Measurements from ENCODE around the gene CHD9NB.

The CHD9NB gene

DNA sequence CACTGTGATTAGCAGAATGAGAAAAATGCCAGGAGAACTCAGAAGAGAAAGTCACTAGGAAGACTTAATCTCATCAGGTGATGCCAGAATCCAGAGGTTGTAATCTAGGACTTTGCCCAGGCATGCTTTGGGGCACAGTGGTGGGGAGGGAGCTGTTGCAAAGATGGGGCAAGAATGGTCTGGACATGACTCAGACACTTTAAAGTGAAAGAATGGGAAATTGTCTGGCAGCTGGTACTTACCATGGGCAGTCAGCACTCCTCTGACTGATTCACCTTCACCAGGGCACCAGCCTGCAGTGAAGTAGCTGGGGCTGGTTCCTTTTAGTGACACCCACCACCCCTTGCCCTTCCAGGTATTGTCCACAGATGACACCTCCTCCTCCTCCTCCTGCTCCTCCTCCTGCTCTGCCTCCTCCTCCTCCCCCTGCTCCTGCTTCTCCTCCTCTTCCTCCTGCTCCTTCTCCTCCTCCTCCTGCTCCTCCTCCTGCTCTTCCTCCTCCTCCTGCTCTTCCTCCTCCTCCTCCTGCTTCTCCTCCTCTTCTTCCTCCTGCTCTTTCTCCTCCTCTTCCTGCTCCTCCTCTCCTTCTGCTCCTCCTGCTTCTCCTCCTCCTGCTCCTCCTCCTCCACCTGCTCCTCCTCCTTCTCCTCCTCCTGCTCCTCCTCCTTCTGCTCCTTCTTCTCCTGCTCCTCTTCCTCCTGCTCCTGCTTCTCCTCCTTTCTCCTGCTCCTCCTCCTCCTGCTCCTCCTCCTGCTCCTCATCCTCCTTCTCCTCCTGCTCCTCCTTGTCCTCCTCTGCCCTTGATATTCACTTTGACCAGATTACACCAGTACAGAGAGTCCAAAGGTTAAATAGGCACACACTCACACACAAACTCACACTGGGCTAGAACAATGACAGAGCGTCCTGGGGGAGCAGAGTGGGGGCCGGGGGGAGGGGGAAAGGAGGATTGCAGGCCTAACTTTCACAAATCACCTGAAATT is at the start of gene CHD9NB:
TSS of gene CHD9NB (minus strand) at position 379 of the 983 bp plus-strand sequence. CDS start 8,739 bp downstream, outside the sequence.
- DNase-seq (ENCODE audit: low read depth, low spot score): no peak

DNA sequence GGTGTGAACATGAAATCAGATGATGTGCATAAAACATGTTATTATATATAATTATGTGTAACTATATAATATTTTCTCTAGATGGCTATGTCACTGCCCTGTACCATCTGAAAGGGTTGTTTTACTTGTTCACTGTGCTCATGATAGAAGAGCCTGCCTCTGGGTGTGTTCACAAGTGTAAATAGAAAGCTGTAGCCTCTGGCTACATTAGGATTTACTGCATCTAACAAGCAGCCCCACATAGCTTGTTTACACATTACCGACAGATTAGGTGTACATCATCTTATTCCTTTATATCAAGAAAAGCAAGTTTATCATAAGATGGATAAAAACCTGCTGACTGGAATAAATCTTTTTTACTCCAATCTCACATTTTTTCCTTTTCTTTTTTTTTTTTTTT is 48.2 kb upstream of the CHD9NB start:
- no peak for DNase-seq (ENCODE audit: low read depth, low spot score)

DNA sequence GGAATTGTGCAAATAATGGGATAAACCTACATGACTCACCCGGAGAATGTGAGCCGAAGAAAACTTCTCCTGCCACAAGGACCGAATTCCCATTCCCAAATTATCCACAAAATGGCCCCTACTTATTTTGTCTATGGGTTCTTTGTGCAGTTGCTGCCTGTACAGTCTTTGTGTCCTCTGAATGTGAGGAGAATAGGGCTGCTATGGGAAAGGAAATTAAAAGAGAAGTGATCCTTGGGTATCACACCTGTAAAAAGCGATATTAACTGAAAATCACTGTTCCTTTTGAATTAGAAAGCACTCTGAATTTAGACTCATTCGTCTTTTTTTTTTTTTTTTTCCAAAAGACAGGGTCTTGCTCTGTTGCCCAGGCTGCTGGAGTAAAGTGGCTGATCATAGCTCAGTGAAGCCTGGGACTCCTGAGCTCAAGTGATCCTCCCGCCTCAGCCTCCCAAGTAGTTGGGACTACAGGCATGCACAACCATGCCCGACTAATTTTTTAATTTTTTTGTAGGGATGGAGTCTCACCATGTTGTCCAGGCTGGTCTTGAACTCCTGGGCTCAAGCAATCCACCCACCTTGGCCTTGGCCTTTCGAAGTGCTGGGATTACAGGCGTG is 47.5 kb upstream of the CHD9NB start:
- no peak for DNase-seq (ENCODE audit: low read depth, low spot score)

DNA sequence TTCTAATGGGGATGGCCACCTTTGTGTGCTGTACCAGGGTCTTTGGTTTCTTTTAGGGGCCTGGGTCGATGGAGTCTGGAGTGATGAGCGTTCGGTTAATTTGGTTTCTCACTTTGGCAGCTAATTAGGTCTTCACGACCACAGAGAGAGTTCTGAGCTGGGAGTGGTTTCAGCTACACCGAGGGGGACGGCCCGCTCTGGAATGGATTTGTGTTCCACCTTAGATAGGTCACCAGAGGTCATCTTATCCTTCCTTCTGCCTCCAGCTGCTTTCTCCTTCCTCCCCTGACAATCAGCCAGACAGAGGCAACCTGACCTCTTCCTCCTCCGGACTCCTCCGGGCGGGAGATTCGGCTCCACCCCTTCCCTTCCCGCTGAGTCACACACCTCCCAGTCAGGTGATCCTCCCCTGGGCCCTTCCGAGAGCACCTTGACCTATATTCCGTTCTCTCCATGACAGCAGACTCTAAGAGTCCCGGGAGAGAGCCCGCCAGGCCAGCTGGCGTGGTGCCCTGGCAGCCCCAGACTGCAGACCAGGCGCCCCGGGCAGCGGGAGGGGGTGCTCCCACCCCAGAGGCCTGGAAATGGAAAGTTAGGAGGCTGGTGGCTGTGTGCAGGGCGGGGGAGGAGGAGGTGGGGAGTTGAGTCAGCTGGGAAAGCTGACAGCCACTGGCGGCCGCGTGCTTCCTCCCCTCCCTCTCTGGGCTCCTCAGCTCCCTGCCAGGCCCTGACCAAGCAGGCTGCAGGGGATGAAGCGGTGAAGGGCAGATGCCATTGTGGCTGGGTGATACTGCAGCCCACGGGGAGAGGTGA is 46.8 kb upstream of the CHD9NB start:
- peak; percentile 10 for DNase-seq (ENCODE audit: low read depth, low spot score)

DNA sequence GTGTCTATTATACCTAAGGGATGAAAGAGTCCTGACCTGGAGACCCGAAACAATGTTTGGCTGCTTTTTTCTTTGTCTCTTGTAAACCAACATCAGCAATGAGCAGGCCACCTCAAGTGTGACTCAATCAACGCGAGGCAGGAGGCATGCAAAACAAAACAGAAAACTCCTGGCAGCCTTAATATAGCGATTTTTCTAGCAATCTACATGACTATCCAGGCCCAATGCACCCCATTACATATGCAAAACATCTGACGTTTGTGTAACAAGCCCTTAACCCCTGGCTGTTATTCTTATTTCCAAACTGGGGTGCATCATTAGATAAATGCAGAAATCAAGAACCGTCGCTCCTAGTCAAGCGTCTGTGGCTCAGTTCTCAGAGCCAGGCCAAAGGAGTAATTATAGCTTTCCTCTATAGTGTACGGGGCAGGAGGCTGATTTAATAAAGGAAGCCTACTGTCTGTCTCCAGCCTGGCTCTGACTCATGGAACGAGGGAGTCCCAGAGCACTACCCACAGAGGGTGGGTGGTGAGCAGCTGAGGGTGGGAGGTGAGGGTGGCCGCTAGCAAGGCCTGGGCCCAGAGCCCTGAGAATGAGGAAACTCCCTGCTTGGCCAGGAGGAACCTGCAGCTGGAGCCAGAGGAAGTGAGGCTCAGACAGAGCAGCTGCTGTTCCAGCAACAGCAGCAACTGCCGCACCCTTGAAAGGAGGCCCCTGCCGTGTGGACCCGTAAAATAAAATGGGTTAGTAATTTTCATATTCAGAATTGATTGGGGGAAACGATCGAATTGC is 46.0 kb upstream of the CHD9NB start:
- DNase-seq (ENCODE audit: low read depth, low spot score): peak; percentile 4

DNA sequence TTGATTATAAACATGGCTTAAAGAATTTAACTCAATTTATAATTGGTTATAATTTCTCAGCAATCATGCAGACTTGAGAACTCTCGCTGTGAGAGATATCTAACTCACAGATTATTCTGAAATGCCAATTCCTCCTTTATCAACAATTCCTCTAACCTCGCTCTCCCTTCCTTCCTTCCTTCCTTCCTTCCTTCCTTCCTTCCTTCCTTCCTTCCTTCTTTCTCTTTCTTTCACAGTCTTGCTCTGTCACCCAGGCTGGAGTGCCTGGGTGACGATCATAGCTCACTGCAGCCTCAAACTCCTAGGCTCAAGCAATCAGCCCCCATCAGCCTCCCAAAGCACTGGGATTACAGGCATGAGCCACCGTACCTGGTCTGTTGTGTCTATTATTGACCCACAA is 44.5 kb upstream of the CHD9NB start:
- DNase-seq (ENCODE audit: low read depth, low spot score): no peak

DNA sequence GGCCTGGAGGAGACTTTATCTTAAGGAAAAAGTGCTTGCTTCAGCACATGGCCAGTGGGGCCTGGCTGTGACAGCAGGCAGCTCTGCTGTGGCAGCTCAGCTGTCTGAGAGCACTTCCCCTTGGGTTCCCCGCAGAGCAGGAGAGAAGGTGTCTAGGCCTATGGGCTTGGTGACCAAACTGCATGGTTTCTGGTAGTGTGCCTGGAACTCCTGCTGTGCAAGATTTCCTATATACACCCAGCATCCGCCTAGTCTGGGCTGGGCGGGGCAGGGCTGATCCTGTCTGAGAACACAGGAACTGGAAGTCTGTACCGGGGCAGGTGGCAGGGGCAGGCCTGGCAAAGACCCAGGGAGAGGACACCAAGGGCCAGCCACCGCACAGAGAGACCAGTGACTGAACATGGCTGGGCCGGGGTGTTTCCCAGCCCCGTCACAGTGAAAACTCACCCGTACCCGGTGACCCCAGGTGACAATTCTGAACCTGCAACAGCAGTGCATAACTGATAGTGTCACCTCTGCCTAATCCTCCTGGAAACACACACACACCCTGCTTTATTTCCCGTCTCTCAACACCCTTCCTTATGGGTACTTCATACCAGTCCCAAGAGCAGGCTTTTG is 41.4 kb upstream of the CHD9NB start:
- DNase-seq (ENCODE audit: low read depth, low spot score): no peak

DNA sequence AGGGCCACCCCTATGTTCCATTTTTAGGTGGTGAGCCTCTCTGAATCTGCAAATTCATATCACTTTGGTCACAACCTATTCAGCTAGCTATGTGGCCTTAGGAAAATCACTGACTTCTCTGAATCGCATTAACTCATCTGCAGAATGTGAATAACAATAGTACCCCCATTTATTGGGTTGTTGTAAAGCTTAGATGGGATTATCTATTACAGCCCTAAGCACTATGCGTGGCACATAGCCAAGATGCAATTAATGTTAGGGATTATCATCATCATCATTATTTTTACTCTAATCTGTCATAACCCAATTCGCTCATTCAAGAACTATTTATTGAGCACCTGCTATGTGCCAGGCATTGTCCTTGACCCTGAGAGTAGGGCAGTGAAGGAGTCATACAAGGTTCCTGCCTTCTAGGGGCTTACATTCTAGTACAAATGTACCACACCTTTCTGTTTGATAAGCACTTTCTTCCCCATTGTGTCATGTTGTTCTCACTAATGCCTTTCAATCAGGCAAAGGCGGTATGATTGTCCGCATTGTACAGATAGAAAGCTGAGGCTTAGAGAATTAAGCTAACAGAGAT is 40.6 kb upstream of the CHD9NB start:
- no peak for DNase-seq (ENCODE audit: low read depth, low spot score)

DNA sequence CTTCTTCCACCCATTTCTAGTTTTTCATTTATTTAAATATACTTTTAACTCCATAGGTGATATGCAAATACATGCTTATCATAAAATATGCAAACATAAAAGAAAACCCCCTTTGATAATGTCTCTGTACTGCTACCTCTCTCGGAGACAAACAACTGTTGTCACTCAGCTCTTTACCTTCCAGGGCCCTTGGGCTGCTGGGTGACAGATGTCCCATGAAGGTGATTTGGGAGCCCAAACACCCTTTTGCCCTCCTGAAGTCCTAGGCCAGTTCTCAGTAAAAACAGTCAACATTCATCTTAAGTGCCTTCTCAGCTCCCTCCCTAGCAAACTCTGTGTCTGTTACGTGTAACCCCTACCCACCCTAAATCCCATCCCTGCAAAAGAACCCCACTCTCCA is 39.6 kb upstream of the CHD9NB start:
- no peak for DNase-seq (ENCODE audit: low read depth, low spot score)

DNA sequence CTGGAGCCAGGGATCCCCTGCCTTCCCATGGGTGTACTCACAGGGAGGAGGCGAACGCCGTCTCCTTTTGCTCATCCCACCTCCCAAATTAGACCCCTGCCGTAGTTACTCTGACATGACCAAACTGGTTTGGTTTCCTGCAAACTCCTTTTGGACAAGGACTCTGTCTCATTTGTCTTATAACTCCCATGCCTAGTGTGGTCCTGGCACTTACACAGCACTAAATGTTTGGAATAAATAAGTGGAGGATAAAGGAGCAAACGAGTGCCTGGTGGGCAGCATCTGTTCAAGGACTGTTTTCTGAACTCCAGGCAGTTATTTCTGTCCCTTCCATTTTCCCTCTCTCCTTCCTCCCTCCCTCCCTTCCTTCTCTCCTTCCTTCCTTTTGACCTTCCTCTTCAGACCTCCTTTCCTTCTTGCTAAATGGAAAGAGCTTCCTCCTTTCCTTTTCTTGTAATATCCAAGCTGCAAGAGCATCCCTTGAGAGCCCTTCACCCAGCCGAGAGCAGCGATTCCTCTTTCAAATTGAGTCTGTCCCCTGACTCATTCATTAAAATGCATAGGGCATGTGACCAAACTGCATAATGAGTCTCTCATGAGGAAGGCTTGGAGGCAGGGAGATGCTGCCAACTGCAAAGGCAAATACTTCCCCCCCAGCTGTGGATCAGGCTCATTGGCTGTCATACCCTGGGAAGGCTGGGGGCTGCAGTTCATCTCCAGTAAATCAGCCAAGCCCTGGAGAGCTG is 38.9 kb upstream of the CHD9NB start:
- DNase-seq (ENCODE audit: low read depth, low spot score): no peak

DNA sequence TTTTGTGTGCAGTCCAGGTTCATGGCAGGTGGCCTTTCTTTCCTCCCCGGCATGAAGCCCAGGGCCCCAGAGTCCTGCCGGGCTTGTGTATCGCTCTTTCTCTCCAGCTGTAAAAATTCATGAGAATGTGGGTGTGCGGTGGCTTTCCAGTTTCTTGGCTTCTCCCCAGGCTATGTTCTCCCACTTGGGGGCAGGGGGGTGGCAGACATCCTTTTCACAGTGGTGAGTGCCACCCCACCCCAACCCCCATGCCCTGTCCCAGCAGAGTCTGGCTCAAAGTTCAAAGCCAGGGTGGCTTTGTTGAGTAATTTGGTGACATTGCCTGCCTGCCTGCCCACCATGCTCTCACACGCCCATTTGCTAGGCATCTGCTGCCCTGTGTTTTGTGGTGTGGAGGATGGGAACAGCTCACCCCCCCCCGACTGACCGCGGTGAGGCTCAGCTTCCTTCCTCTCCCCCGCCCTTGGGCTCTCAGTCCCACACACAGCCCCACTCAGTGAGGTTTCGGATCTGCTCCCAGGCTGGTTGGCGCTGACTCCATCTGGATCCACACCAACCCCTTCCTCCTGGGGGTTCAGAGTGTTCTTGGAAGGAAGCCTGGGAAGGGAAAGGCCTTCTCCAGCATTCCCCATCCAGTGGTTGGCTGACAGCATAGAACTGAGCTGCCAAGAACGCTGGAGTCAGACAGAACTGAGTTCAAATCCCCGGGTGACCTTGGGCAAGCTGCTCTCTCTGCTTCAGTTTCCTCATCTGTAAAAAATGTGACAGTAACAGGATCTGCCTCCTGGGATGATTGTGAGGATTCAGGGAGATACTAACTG is 38.1 kb upstream of the CHD9NB start:
- DNase-seq (ENCODE audit: low read depth, low spot score): no peak

DNA sequence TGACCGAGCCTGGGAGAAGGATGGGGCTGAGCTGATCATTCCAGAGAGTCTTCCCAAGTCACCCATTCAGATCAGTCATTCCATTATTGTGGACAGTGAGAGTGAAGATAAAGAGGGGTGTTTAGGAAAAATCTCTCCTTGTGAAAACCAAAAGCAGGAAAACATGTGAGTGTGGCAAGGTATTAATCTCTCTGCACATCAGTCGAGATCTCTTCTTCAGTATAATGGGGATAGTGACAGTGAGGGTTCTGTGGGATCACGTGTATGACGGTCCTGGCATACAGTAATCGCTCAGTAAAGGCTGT is 37.5 kb upstream of the CHD9NB start:
- no peak for DNase-seq (ENCODE audit: low read depth, low spot score)

DNA sequence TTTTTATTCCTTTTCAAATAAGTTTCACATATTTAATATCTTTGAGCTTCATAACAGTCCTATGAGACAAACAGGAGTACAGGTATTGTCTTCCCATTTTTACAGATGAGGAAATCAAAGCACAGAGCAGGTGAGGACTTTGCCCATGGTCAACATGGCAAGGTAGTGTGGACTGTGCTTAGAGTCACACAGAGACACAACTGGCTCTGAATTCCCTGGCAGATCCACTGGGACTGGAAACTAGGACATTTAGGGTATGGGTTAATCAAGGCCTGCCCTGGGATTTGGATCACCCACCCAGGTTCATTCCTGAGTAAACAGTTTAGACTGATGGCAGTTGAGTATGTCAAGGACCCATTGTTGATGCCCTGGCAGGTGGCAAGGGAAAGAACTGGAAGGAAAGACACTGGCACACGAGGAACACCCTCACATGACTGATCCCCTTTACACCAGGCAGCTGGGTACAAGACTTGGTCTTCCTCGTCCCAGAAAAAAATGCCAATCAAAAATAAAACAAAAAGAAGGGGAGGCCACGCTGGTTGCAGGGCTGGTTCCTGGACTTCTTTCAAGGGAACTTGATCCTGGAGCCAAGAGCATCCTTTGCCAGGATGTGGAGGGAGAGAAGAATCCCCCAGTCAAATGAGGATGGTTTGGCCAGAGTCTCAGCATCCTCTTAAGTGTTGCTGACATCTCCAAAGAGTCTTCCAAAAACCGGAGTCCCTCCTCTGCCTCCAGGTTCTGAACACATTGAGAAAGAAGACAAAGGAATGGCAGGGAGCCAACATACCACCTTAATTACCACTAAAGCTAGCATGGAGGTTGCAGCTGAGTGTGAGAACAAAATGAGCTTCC is 37.0 kb upstream of the CHD9NB start:
- DNase-seq (ENCODE audit: low read depth, low spot score): no peak

DNA sequence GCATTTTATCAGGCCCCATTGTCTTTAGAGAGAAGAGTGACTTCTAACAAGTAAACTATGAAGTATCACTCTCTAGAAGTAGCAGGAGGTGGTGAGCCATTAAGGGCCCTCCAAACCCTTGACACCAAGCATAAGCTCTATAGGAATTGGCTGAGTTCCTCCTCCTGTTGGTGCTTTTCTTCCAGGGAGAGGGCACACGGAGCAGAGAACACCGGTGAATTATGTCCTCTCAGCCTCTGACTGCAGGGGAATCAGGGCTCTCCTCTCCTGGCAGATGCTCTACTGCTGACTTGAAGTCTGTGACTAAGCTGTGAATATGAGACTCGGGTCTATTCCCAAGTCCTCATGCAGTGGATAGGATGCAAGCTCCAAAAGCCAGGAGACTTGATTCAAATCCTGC is 34.4 kb upstream of the CHD9NB start:
- DNase-seq (ENCODE audit: low read depth, low spot score): no peak

DNA sequence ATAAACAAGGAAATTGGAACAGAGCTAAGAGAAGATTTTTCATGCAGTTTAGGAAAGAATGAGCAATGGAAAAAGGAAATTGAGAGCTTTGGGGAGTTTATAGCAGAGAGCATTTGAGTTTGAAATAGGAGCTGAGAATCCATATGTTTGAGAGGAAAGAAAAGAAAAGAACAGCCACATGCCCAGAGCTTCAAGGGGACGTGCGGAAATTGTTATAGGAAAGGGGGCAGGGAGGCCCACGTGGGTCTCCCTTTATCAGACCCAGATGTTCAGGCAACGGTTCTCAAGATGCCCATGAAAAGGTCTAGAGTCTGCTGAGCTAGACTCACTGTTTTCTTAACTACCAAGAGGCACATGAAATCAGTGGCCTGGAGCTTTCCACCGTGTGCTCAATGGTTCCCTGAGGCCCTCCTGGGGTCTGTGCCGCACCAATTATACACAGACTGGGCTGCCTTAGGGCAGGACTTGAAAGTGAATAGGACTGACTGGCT is 33.3 kb upstream of the CHD9NB start:
- no peak for DNase-seq (ENCODE audit: low read depth, low spot score)

DNA sequence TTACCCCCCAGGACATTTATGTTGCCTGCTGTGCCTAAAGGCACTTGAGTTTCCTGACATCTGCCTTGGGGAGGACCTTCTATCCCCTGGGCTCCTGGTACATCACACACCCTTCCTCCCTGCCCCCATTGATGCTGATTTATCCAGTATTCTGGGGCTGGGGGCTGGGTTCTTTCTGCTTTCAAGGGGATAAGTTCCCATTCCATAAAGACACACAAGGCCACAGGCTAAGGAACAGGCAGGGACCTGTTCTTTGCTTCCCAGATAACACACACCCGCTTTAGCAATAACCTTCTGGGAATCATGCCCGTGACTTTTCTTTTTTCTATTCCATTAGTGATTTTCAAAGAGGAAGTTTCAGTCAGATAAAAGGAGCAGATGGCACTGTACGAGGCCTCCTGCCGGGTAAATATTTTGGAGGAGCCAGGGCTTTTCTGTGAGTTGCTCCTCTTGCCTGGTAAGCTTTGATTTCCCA is 32.7 kb upstream of the CHD9NB start:
- DNase-seq (ENCODE audit: low read depth, low spot score): no peak

DNA sequence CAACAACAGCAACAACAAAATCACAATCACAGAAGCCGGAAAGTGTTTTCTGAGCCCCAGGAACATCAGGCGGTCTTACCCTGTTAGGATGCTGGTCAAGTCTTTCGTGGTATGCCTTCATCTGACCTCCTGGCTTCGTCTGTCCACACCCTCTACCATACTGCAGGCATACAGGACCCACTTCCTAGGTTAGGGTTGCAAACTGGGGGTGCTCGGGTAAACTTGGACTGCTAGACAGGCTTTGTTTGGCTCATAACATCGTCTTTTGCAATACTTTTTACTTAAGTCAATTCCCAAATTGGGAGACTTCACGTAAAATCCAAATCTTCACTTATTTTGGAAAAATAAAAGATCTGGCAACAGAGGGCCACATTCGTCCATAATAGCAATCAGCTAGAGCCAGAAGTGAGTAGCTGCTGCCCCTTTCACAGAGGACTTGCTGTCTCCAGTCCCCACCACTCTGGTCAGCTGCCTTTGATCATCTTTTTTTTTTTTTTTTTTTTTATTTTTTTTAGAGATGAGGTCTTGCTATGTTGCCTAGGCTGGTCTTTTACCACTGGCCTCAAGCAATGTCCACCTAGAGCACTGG is 32.1 kb upstream of the CHD9NB start:
- no peak for DNase-seq (ENCODE audit: low read depth, low spot score)

Measured in activated CD4-positive, CD25-positive, alpha-beta regulatory T cell treated with anti-CD3 and anti-CD28 coated beads, Interleukin-2, amount 50 U/mL, for 16 hours (primary cell).